H54 (cell line): ENCODE results near the gene PNPLA3.

ENCODE experiments used
- DNase-seq: peaks from one replicate; pipeline ENCODE4 v3.0.0; 2011; ENCODE audit warnings: low spot score, mixed read lengths; ENCODE audit not compliant: insufficient read length
- FAIRE-seq: peaks from 3 replicates; lab custom pipeline; 2011; peaks lifted over from hg19 to GRCh38; lab: Jason Lieb, UNC
- POLR2A ChIP-seq: IDR thresholded peaks from 2 replicates; pipeline ENCODE4 v1.6.1; 2011; ENCODE audit warnings: low read depth, mild to moderate bottlenecking, low read length

PNPLA3 gene

GRCh38 chr22:43884600-43885318 lies 38.8 kb upstream of the PNPLA3 start:
- FAIRE-seq (no peak), DNase-seq (peak; percentile 45)

GRCh38 chr22:43885319-43885671 lies 38.3 kb upstream of the PNPLA3 start:
- FAIRE-seq (no peak), DNase-seq (no peak)
- TF ChIP-seq POLR2A = no peak

More at GRCh38 chr22:43884600-43885318, 38.8 kb upstream of the PNPLA3 start:
- TF ChIP-seq POLR2A = no peak

GRCh38 chr22:43885786-43886185 lies 37.8 kb upstream of the PNPLA3 start:
- no peak for DNase-seq
- no peak for TF ChIP-seq POLR2A
- no peak for FAIRE-seq

GRCh38 chr22:43886231-43886630 lies 37.4 kb upstream of the PNPLA3 start:
- FAIRE-seq (no peak), DNase-seq (no peak)
- TF ChIP-seq POLR2A = no peak

GRCh38 chr22:43887391-43887790 lies 36.2 kb upstream of the PNPLA3 start:
- no peak for TF ChIP-seq POLR2A

GRCh38 chr22:43888740-43889139 lies 34.9 kb upstream of the PNPLA3 start:
- DNase-seq (no peak), FAIRE-seq (no peak)
- no peak for TF ChIP-seq POLR2A

More at GRCh38 chr22:43887391-43887790, 36.2 kb upstream of the PNPLA3 start:
- DNase-seq = no peak
- no peak for FAIRE-seq

- TF ChIP-seq POLR2A = no peak
- DNase-seq (no peak), FAIRE-seq (no peak)
Observed at GRCh38 chr22:43889201-43889859, 34.3 kb upstream of the PNPLA3 start.

- no peak for TF ChIP-seq POLR2A
- FAIRE-seq = no peak
- DNase-seq = peak; percentile 26
Observed at GRCh38 chr22:43889860-43890253, 33.7 kb upstream of the PNPLA3 start.

- FAIRE-seq = no peak
Observed at GRCh38 chr22:43890901-43891331, 32.7 kb upstream of the PNPLA3 start.

GRCh38 chr22:43891360-43892182 lies 32.0 kb upstream of the PNPLA3 start, which contains the start of gene PNPLA5:
Gene PNPLA5, minus strand, starts transcription at chr22:43892013. Its CDS starts 133 bp downstream, at chr22:43891880.
- FAIRE-seq = no peak

More at GRCh38 chr22:43890901-43891331, 32.7 kb upstream of the PNPLA3 start:
- no peak for DNase-seq
- TF ChIP-seq POLR2A = no peak

GRCh38 chr22:43892183-43892894 lies 31.3 kb upstream of the PNPLA3 start:
- DNase-seq (no peak), FAIRE-seq (no peak)
- no peak for TF ChIP-seq POLR2A

More at GRCh38 chr22:43891360-43892182, 32.0 kb upstream of the PNPLA3 start, which contains the start of gene PNPLA5:
- no peak for TF ChIP-seq POLR2A
- DNase-seq = no peak

- no peak for FAIRE-seq
- DNase-seq = no peak
- no peak for TF ChIP-seq POLR2A
Observed at GRCh38 chr22:43893266-43893665, 30.3 kb upstream of the PNPLA3 start.

- DNase-seq (no peak), FAIRE-seq (no peak)
- no peak for TF ChIP-seq POLR2A
Observed at GRCh38 chr22:43894122-43894521, 29.5 kb upstream of the PNPLA3 start.
